ENCODE measurements around the gene HAND2. TPM values are rescaled to one million over a fixed set of nuclear protein-coding genes. Genes with fewer than 3 reads are reported as not detected.
A peak's percentile ranks its signal among the peaks of the same experiment; 100 is the strongest.

HAND2 gene
- total and polyA plus RNA-seq, 2 donors: 1.2 to 1.4 TPM

DNA sequence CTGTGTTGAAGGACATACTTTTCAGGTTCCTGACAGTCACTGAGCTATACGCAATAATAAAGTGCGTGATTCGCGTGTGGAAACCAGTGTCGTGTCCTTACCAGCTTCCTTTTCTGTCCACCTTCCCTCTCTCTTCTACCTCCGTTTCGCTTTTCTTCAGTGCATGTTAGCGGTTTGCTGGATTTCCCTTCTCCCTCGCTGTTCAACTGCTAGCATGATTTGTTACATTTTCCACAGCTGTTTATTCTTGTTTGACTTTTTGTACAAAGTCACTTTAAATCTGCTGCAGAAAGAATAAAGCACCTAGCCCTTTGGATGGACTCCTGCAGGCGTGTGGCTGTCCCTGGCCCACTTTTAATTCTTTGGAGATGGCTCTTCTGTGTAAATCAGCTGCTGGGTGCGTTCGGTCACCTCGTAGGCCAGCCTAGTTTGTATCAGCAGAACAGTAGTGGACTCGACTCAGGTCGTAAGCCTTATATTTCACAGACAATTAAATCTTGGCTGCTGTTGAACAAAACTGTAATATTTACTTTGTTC is 8.9 kb upstream of the HAND2 start:
- peak overlapping the region; percentile 3 to 28 for H3K4me3 ChIP-seq (ENCODE audit: low read length in 2 of 2)
- H3K27me3 ChIP-seq (ENCODE audit: control insufficient read depth in 2 of 2, insufficient read depth in 1 of 2, low read length in 1 of 2): peaks cover 52 to 78% of the 10 kb centered on the region in 2 donors
- 5% methylated on average over 15 of the region's 15 CpGs for WGBS
- H3K4me1 ChIP-seq (ENCODE audit: control insufficient read depth in 2 of 2, insufficient read depth in 2 of 2, low read length in 2 of 2): peaks cover 0 to 9% of the 10 kb centered on the region in 2 donors
- H3K36me3 ChIP-seq (ENCODE audit: control insufficient read depth in 2 of 2, insufficient read depth in 2 of 2, low read length in 1 of 2): no peaks in the 10 kb centered on the region
- H3K9me3 ChIP-seq (ENCODE audit: control insufficient read depth in 2 of 2, insufficient read depth in 1 of 2, low read length in 1 of 2): no peaks in the 10 kb centered on the region
- no peak overlapping the region for H3K27ac ChIP-seq (ENCODE audit: low read depth in 1 of 2, low read length in 1 of 2)
- DNase-seq (ENCODE audit: low read depth in 6 of 9, low spot score in 9 of 9): no peak

DNA sequence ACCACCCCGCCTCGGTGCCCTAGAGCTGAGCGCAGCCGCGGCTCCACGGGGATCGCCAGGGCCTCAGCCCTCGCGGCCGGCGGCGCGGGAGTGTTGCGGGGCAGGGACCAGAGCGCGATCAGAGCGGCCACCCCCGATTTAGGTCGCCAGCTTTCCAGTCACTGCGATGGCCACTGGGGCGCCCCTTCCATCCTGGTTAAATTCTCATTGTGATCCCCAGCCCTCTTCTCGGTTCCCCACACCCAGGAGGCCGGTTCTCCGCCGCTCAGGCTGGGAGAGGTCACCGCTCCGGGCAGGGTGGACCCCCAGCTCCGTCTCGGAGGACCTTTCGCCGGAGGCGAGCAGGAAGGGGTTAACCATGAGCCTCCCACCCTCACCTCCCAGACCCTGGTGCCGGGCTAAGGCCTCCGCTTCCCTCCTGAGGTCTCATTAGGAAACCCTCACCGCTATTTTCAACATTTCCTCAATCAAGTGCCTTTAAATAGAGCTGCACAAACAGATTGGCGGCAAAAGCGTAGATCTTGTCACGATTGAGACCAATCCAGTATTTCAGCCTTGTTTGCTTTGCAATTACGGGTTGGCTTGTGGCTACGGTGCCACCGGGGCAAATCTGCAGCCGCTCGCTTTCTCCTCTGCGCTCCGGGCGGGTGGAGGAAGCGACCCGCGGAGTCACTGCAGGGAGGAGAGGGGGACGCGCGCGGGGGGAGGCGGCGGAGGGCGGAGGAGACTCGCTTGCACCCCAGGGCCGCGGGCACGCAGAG is 8.3 kb upstream of the HAND2 start:
- no peak overlapping the region for H3K27ac ChIP-seq (ENCODE audit: low read depth in 1 of 2, low read length in 1 of 2)
- no peak for DNase-seq (ENCODE audit: low read depth in 6 of 9, low spot score in 9 of 9)
- H3K4me3 ChIP-seq (ENCODE audit: low read length in 2 of 2): peak overlapping the region; percentile 3 to 28
- WGBS: 2% methylated on average over 60 of the region's 60 CpGs
- H3K9me3 ChIP-seq (ENCODE audit: control insufficient read depth in 2 of 2, insufficient read depth in 1 of 2, low read length in 1 of 2): no peaks in the 10 kb centered on the region
- H3K27me3 ChIP-seq (ENCODE audit: control insufficient read depth in 2 of 2, insufficient read depth in 1 of 2, low read length in 1 of 2): peaks cover 52 to 83% of the 10 kb centered on the region in 2 donors
- peaks cover 0 to 9% of the 10 kb centered on the region in 2 donors for H3K4me1 ChIP-seq (ENCODE audit: control insufficient read depth in 2 of 2, insufficient read depth in 2 of 2, low read length in 2 of 2)
- H3K36me3 ChIP-seq (ENCODE audit: control insufficient read depth in 2 of 2, insufficient read depth in 2 of 2, low read length in 1 of 2): no peaks in the 10 kb centered on the region

DNA sequence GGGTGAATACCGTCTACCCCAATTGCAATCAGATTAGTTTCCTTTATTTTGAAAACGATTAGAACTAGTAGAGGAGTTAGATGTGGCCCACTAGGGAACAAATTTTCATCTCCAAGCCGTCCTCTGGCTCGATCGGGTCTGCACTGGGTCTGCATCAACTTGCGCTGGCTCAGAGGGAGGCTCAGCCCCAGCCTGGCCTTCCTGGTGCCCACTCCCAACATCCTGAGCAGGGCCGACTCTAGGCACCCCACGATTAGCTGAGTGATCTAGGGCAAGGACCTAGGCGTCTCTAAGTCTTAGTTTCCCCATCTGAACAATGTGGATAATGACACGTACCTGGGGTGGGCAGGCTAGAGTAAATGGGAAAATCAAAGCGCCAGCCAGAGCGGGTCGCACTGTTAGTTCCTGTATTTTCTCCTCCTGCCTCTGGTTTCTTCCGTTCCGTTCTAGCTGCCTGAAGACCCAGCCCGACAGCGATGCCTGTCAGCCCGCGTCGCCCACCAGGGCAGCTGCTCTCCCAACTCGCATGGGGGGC is 7.7 kb upstream of the HAND2 start:
- peak overlapping the region in 1 of 2 donors; percentile 12 for H3K4me3 ChIP-seq (ENCODE audit: low read length in 2 of 2)
- 12% methylated on average over 21 of the region's 21 CpGs for WGBS
- DNase-seq (ENCODE audit: low read depth in 6 of 9, low spot score in 9 of 9): no peak

DNA sequence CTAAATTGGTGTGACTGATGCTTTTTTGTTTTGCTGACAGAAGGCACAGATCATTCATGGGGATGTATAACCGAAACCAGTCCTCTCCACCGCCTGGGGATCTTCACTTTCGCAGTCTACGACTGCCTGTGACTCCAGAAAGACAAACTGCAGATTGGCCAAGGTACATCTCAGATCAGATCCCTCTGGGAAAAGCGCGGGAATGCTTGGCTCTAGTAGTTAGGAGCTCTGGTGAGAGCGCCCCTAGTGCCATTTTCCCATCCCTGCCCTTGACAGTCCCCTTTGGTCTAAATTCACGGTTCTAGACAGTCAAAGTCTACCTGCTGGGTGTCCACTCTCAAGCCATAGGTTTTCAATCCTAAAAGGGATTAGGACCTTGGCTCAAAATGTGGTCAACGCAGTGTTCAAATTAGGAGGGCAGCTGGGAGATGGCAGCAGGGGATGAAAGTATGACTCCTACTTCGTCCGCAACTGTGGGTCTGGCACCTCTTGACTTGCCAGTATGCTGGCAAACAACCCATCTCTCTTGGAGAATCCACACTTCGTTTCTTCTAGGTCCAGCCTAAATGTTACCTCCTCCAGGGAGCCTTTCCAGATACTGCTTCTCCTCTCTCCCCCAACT is 6.9 kb upstream of the HAND2 start:
- no peak overlapping the region for H3K4me3 ChIP-seq (ENCODE audit: low read length in 2 of 2)

More for the DNA sequence above, 7.7 kb upstream of the HAND2 start:
- Histone ChIP-seq H3K27ac (ENCODE audit: low read depth in 1 of 2, low read length in 1 of 2) (no peak overlapping the region), H3K9me3 (ENCODE audit: control insufficient read depth in 2 of 2, insufficient read depth in 1 of 2, low read length in 1 of 2) (no peaks in the 10 kb centered on the region), H3K27me3 (ENCODE audit: control insufficient read depth in 2 of 2, insufficient read depth in 1 of 2, low read length in 1 of 2) (peaks cover 54 to 88% of the 10 kb centered on the region in 2 donors), H3K4me1 (ENCODE audit: control insufficient read depth in 2 of 2, insufficient read depth in 2 of 2, low read length in 2 of 2) (peaks cover 0 to 9% of the 10 kb centered on the region in 2 donors), H3K36me3 (ENCODE audit: control insufficient read depth in 2 of 2, insufficient read depth in 2 of 2, low read length in 1 of 2) (no peaks in the 10 kb centered on the region)

DNA sequence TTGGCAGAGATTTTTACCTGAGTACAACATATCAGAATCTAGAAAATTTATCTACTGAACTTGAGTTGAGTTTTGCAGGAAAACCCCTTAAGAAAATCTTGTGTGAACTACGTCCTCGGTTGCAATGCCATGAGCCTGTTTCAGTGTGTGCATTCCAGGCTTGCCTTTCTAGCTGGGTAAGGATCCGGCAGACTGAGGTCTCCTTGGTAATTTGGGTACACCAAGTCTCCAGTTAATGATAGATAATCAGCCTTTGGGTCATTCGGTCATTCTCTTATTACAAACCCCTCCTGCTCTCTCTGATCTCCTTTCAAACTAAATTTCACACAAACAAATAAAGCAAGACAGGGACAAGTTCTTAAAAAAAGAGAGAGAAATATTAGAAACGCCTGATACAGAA is 5.9 kb upstream of the HAND2 start:
- Histone ChIP-seq H3K4me1 (ENCODE audit: control insufficient read depth in 2 of 2, insufficient read depth in 2 of 2, low read length in 2 of 2) (peaks cover 0 to 9% of the 10 kb centered on the region in 2 donors), H3K4me3 (ENCODE audit: low read length in 2 of 2) (no peak overlapping the region), H3K9me3 (ENCODE audit: control insufficient read depth in 2 of 2, insufficient read depth in 1 of 2, low read length in 1 of 2) (peaks cover 0 to 9% of the 10 kb centered on the region in 2 donors), H3K36me3 (ENCODE audit: control insufficient read depth in 2 of 2, insufficient read depth in 2 of 2, low read length in 1 of 2) (no peaks in the 10 kb centered on the region), H3K27ac (ENCODE audit: low read depth in 1 of 2, low read length in 1 of 2) (no peak overlapping the region), H3K27me3 (ENCODE audit: control insufficient read depth in 2 of 2, insufficient read depth in 1 of 2, low read length in 1 of 2) (peaks cover 61 to 99% of the 10 kb centered on the region in 2 donors)
- no peak for DNase-seq (ENCODE audit: low read depth in 6 of 9, low spot score in 9 of 9)
- 43% methylated on average over 5 of the region's 5 CpGs for WGBS

More for the DNA sequence above, 6.9 kb upstream of the HAND2 start:
- Histone ChIP-seq H3K27me3 (ENCODE audit: control insufficient read depth in 2 of 2, insufficient read depth in 1 of 2, low read length in 1 of 2) (peaks cover 55 to 93% of the 10 kb centered on the region in 2 donors), H3K27ac (ENCODE audit: low read depth in 1 of 2, low read length in 1 of 2) (no peak overlapping the region), H3K4me1 (ENCODE audit: control insufficient read depth in 2 of 2, insufficient read depth in 2 of 2, low read length in 2 of 2) (peaks cover 0 to 9% of the 10 kb centered on the region in 2 donors), H3K36me3 (ENCODE audit: control insufficient read depth in 2 of 2, insufficient read depth in 2 of 2, low read length in 1 of 2) (no peaks in the 10 kb centered on the region), H3K9me3 (ENCODE audit: control insufficient read depth in 2 of 2, insufficient read depth in 1 of 2, low read length in 1 of 2) (no peaks in the 10 kb centered on the region)
- WGBS: 37% methylated on average over 12 of the region's 12 CpGs
- DNase-seq (ENCODE audit: low read depth in 6 of 9, low spot score in 9 of 9): no peak

DNA sequence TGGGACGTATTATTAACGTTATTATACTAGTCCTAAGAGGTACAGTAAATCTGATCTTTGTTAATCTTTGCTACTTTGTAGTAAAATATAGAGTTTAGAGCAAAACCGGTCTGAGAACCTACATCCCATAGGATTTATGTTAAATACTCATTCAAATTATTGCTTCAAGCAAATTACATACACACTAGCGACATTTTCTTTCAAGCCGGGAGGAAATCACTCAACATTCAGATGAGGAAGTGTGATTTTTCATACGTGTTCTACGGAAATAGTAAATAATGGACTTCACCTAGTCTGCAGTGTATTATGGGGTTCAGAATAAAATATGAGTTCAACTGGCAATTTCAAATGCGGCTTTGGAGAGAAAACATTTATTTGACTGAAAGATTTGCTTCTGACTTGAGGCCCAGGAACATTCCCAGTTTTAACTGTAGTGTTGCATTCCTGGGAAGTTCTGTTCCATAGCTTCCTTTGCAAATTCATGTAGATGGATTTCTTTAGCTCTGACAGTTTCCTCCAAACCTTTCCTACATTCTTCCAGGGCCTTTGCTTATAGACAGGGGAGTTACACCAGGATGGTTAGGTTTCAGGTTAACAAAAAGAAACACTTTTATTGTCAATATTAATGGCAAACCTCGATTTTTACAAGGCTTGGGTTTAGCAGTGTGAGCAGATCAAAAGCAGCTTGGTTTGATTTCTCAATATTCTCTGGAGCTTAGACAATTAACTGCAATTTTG is 5.3 kb upstream of the HAND2 start:
- no peaks in the 10 kb centered on the region for H3K36me3 ChIP-seq (ENCODE audit: control insufficient read depth in 2 of 2, insufficient read depth in 2 of 2, low read length in 1 of 2)
- peaks cover 66 to 100% of the 10 kb centered on the region in 2 donors for H3K27me3 ChIP-seq (ENCODE audit: control insufficient read depth in 2 of 2, insufficient read depth in 1 of 2, low read length in 1 of 2)
- H3K4me1 ChIP-seq (ENCODE audit: control insufficient read depth in 2 of 2, insufficient read depth in 2 of 2, low read length in 2 of 2): peaks cover 0 to 9% of the 10 kb centered on the region in 2 donors
- H3K9me3 ChIP-seq (ENCODE audit: control insufficient read depth in 2 of 2, insufficient read depth in 1 of 2, low read length in 1 of 2): peaks cover 0 to 13% of the 10 kb centered on the region in 2 donors
- DNase-seq (ENCODE audit: low read depth in 6 of 9, low spot score in 9 of 9): no peak
- WGBS: 14% methylated on average over 9 of the region's 9 CpGs
- H3K4me3 ChIP-seq (ENCODE audit: low read length in 2 of 2): no peak overlapping the region
- no peak overlapping the region for H3K27ac ChIP-seq (ENCODE audit: low read depth in 1 of 2, low read length in 1 of 2)

DNA sequence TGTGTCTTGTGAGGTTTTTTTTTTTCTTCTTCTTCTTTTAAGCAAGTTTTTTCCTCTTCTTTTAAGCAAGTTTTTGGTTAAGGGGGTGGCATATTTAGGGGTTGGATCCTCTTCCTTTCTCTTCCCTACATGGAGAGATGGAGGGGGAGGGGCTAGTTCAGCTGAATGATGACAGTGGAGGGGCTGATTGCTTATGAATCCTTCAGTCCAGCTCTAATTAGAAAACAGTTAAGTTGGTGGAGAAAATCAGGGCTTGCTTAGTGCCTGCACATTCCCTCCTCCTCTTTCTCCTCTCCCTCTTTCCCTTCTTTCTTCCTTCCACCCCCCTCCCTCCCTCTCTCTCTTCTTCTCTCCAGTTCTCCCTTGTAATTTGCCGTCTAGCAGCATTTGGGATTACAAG is 4.4 kb upstream of the HAND2 start:
- no peak overlapping the region for H3K4me3 ChIP-seq (ENCODE audit: low read length in 2 of 2)
- no peak for DNase-seq (ENCODE audit: low read depth in 6 of 9, low spot score in 9 of 9)
- H3K27ac ChIP-seq (ENCODE audit: low read depth in 1 of 2, low read length in 1 of 2): no peak overlapping the region
- no peaks in the 10 kb centered on the region for H3K36me3 ChIP-seq (ENCODE audit: control insufficient read depth in 2 of 2, insufficient read depth in 2 of 2, low read length in 1 of 2)
- peaks cover 0 to 13% of the 10 kb centered on the region in 2 donors for H3K9me3 ChIP-seq (ENCODE audit: control insufficient read depth in 2 of 2, insufficient read depth in 1 of 2, low read length in 1 of 2)
- peaks cover 66 to 100% of the 10 kb centered on the region in 2 donors for H3K27me3 ChIP-seq (ENCODE audit: control insufficient read depth in 2 of 2, insufficient read depth in 1 of 2, low read length in 1 of 2)
- H3K4me1 ChIP-seq (ENCODE audit: control insufficient read depth in 2 of 2, insufficient read depth in 2 of 2, low read length in 2 of 2): peaks cover 0 to 16% of the 10 kb centered on the region in 2 donors
- WGBS: 67% methylated on average over 1 of the region's 1 CpG

DNA sequence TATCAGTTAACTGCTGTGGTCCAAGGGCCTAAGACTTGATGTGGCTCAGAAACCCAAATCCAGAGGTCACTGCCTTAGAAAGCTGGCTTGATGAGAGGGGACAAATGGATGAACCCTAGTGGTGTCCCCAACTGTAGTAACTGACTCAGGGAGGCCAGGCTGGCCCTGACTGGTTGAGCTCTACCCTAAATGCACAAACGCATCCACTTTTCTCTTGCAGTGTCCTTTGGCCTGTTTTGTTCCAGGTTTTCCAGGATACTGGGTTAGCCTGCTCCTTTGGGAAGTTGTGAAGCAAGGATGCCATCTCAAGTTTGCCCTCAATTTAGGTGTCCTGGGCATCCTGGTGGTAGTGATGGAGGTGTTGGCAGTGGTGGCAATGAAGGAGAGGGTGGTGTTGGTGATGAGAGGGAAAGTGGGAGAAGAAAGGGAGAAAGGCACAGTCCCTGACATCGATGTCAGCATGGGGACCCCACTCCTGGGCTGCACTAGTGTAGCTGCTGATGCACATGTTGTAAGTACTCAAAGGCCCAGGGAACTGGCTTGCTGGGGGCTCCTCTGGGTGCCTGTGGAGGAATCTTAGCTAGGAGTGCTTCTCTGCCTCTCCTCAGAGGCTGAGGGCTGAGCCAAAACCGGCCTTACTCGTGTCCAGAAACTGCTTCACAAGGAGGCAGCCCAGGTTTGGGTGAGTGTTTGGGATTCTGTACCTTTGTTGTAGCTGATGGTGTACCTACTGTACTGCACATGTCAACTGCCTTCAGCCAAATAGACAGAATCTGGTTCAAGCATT is 2.9 kb upstream of the HAND2 start:
- no peaks in the 10 kb centered on the region for H3K36me3 ChIP-seq (ENCODE audit: control insufficient read depth in 2 of 2, insufficient read depth in 2 of 2, low read length in 1 of 2)
- WGBS: 39% methylated on average over 4 of the region's 4 CpGs
- peaks cover 0 to 13% of the 10 kb centered on the region in 2 donors for H3K9me3 ChIP-seq (ENCODE audit: control insufficient read depth in 2 of 2, insufficient read depth in 1 of 2, low read length in 1 of 2)
- peaks cover 68 to 98% of the 10 kb centered on the region in 2 donors for H3K27me3 ChIP-seq (ENCODE audit: control insufficient read depth in 2 of 2, insufficient read depth in 1 of 2, low read length in 1 of 2)
- H3K4me1 ChIP-seq (ENCODE audit: control insufficient read depth in 2 of 2, insufficient read depth in 2 of 2, low read length in 2 of 2): peaks cover 0 to 7% of the 10 kb centered on the region in 2 donors
- H3K4me3 ChIP-seq (ENCODE audit: low read length in 2 of 2): no peak overlapping the region
- no peak overlapping the region for H3K27ac ChIP-seq (ENCODE audit: low read depth in 1 of 2, low read length in 1 of 2)
- no peak for DNase-seq (ENCODE audit: low read depth in 6 of 9, low spot score in 9 of 9)
